Peyer's patch (tissue), 4 donors: ENCODE data around the gene ATP6V1F.

Source experiments
- CTCF ChIP-seq, 6 experiments: fragments of 450-650 bp in 4 of 6; fragments of 200-600 bp in 2 of 6; sonication (generic) in 1 of 6; IDR thresholded peaks; one replicate each; pipeline ENCODE4 v1.5.1; 2017 to 2019; ENCODE audit warnings: antibody characterized with exemption in 6 of 6, mild to moderate bottlenecking in 3 of 6, moderate library complexity in 1 of 6
- POLR2A ChIP-seq, 2 donors: fragments of 450-650 bp; IDR thresholded peaks; one replicate each; pipeline ENCODE4 v1.5.1; 2017; ENCODE audit warnings: antibody characterized with exemption in 2 of 2, mild to moderate bottlenecking in 2 of 2, moderate library complexity in 2 of 2

GRCh38 chr7:128863433-128863989, 855 bp downstream of the ATP6V1F start:
- peak in 4 of 6 experiments; percentile 32 to 64 (median 60) for TF ChIP-seq CTCF (IDR thresholded peaks at IDR 0.05)
- peak in 1 of 2 donors; percentile 11 for TF ChIP-seq POLR2A (IDR thresholded peaks at IDR 0.05)
